Femur (tissue), 1 donor: Measurements from ENCODE around the gene TNFRSF9.

Experiments
- DNase-seq: peaks from one replicate; pipeline ENCODE4 v3.0.0-alpha.2; 2017

The TNFRSF9 gene

DNA sequence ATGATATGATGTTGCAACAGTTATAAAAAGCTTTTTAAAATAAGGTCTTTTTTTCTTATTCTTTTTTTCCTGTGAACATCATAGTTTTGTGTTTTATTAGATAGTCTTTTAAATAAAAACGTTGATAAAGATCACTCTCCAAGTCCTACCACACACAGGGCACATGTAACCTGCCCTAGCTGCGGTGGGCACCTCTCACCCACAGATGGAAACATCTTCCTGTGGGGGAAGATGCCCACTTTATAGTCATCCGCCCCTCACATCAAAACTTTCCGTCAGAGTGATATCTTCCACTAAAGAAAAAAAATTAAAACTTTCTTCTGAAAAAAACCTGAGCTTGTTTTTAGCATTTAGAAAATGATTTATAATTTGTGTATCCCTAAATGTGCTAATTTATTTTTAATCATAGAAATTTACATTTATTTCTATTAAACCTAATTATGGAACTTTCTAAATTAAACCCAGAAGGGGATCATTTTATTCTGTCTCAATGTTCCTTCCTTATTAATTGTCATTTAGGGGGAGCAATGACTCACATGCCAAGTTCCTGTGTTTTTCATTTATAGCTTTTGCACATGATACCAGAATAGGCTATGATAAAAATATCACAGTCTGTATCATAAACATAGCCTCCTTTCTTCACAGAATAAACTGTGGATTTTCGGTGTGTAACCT, 24.7 kb downstream of the TNFRSF9 start:
- no peak for DNase-seq

DNA sequence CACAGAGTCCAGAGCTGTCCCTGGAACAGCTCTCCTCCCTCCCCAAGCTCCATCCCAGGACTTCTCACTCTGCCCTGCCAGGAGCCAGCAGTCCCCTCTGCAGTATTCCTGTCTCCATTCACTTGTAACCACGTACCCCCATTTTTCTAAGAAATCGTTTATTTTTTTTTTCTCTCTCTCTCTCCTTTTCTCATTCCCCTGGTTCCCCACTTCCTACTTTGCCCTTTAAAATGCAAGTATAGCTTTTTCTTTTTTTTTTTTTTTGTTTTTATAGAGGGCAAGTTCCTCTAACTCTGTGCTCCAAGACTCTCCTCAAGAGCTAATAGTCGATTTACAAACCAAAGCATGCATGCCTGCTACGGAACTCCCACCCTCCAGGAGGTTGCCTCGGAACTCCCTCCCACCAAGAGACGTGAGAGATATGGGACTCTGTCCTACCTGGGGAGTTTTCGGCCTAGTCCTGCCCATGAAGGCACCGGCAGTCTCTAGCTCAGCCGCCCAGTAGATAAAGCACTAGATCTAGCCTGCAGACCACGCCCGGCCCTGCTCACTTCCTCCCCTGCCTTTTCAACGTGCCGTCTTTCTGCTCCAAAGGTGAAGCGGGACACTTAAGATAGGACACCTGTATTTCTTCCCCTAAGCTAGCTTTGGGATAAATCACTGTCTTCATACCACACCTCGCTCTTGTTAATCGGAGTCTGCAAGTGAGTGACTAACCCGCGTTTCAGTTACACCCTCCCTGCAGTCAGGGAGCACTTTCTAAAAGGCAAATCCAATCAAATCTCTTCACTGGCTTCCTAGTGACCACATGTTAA, 27.7 kb downstream of the TNFRSF9 start:
- DNase-seq = no peak

DNA sequence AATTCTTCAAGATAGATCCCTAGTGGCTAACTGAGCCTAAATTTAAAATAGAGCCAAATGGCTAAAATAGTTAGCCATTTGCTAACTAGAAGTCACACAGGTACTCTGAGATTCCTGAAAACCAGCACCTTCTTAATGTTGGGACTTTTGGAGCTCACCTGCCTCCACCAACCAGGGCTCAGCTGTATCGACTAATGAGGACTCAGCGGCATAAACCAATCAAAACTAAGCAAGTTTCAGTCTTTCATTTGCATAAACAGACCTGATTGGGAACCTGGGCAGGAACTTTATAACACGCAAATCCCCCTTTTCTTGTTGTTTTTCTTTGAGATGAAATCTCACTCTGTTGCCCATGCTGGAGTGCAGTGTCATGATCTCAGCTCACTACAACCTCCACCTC, 28.5 kb downstream of the TNFRSF9 start:
- DNase-seq = no peak

GRCh38 chr1:7905262-7905661, 35.4 kb downstream of the TNFRSF9 start:
- DNase-seq = no peak

- peak; percentile 55 for DNase-seq
These were observed 38.1 kb downstream of the TNFRSF9 start for GRCh38 chr1:7902478-7903085.

DNA sequence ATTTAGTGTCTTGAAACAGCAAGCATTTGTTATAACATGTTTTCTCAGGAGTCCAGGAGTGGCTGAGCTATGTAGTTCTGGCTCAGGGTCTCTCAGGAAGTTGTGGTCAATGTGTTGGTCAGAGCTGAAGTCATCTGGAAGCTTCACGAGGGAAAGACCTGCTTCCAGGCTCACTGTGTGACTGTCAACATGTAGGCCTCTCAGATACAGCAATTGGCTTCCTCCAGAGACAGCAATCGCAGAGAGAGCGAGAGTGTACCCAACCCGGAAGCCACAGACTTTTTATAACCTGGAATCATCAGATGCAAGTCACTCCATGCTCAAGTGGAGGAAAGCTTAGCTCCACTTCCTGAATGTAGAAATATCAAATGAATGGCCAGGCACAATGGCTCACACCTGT, 40.9 kb downstream of the TNFRSF9 start:
- DNase-seq = no peak

GRCh38 chr1:7898962-7899361, 41.7 kb downstream of the TNFRSF9 start:
- no peak for DNase-seq

GRCh38 chr1:7896994-7897393, 43.6 kb downstream of the TNFRSF9 start:
- no peak for DNase-seq

GRCh38 chr1:7893529-7894180, 47.0 kb downstream of the TNFRSF9 start:
- DNase-seq = no peak

GRCh38 chr1:7891804-7892203, 48.8 kb downstream of the TNFRSF9 start:
- DNase-seq = no peak

DNA sequence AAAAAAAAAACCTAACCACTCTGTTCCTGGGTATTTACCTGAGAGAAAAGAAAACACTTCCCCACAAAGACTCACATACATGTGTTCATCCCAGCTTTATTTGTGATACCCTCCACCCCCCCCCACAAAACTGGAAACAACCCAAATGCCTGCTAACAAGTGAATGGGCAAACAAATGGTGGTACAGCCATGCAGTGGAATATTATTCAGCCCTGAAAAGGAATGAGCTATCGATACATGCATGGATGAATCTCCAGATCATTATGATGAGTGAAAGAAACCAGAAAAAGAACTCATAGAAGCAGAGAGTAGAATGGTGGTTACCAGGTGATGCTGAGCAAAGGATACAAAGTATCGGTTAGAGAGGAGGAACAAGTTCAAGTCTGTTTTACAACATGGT, 49.8 kb downstream of the TNFRSF9 start:
- DNase-seq = no peak

DNA sequence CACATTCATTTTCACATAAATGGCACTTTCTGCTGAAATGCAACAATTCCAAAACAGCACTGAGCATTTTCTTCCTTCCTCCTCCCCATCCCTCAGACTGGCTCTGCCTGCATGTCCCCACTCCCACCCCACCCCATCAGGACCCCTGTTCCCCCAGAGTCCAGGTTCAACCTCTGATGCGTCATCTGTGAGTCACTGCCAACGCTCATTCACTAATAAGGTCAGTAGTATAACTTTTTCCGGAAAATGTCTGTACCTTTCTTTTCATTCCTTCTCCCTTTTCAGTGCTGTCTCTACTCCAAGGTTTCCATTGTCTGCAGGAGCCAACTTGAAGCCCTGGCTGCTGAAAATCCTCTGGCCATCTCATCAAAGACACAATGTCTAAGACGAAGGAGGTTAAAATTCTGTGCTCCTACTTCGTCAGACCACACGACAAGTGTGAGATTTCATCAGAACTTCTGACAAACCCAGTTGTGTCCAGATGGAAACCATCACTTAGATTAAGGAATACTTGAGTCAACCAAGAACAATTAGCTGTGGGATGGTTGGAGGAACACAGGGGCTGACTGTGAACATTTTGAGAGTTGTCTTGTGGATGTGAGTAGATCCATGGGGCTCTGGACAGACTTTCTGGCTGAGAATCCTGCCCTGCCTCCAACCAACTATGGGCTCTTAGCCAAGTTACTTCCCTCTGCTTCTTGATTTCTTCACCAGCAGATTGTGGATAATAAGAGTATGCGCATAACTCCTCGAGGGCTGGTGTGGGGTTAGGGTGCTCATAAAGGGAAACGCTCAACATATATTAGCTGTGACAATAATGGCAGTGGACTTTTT, 52.2 kb downstream of the TNFRSF9 start:
- DNase-seq = no peak

DNA sequence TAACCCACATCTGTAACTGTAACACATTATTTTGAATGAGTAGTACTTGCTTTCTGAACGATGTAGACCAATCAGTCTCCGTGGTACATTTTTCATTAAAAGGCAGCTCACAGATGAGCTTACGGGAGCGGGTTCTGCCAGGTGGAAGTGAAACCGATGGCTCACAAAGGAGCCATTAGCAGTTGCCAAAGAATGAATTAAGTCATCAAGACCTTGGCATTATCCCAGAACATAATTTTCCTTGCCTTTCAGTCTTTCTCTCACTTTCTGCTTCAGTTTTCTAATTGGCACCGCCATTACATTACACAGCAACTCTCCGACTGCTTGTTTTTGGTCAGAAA, 54.3 kb downstream of the TNFRSF9 start:
- no peak for DNase-seq

DNA sequence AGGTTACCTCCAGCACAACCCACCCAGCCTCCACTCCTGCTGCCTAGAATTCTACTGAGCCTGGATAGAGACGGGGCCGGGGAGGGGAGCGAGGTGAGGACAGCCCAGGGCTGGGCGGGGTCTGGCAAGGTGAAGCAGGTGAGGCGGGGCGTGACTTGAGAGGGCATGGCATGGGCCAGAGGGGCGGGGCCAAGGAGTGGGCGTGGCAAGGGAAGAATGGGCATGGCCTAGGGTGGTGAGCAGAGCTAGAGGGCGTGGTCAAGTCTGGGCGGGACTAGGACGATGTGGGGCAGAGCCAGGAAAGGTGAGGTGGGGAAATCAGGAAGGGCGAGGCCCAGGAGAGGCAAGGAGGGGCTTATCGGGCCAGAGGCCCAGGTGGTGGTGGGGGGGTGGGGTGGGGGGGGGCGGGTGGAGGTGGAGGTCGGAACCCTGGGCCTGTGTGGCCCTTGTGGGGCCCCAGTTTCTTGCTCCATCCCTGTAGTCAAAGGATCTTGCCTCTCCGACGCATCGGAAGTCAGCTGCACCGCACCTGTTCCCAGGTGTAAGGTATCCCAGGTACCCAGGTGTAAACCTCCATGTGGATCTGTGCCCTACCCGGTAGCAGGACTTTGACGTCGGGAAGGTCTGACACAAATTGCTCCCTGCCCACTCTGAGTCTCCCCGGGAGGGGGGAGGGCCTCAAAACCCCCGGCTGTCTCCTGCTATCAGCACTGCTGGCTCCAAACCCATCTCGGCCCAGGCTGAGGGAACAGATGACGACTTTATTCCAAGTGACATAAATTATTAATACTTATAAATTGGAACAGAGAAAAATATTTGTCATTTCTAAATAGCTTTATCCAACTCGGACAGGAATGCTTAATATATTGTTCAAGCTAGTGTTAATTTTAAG, 54.9 kb downstream of the TNFRSF9 start:
- no peak for DNase-seq

DNA sequence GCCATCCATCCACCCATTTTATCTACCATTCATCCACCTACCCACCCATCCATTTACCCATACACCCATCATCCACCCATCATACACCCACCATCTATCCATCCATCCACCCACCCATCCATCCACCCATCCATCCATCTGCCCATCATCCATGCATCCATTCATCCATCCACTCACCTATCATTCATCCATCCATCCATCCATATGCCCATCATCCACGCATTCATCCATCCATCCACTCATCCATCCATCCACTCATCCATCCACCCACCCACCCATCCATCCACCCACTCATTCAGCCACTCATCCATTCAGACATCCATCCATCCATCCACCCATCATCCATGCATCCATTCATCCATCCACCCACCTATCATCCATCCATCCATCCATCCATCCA, 55.9 kb downstream of the TNFRSF9 start:
- no peak for DNase-seq

- no peak for DNase-seq
These were observed 61.4 kb downstream of the TNFRSF9 start for GRCh38 chr1:7879228-7879627.

GRCh38 chr1:7878027-7878426, 62.6 kb downstream of the TNFRSF9 start:
- DNase-seq = no peak

DNA sequence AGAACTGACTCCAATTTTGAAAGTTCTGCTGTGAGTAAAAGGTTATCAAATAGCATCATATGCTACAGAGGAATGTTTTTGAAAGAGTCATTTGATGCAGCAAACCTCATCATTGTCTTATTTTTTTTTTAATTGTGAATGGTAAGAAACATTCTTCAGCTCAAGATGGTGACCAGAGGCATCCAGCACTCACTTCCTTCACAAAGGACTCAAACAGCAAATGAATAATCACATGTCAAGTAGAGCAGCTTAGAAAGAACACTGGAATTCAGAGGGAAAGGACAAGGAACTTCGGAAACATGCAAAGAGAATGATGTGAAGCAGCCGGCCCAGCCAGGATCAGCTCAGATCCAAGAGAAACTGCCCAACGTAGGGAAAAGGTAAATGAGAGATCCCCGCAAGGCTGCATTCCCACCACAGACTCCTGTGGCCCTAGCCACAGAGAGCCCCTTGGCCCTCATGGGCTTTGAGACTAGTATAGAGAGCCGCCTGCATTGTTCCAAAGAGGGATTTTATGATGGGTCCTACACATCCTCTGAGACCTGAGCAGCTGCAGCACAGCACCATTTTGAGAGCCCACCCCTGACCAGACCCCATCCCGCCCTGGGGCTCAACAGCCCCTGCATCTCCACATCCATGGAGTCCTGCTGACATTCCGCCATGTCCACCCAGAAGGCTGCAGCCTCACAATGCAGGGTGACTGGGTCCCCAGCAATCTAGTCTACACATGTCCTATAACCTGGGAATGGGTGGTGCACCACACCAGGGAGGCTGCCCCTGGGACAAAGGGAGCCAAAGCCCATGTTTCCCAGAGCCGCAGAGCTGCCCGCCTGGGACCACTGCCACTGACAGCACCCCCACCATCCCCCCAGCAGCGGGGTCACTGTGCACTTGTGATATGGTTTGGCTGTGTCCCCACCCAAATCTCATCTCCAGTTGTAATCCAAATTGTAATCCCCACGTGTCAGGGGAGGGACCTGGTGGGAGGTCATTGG, 66.5 kb downstream of the TNFRSF9 start:
- no peak for DNase-seq

DNA sequence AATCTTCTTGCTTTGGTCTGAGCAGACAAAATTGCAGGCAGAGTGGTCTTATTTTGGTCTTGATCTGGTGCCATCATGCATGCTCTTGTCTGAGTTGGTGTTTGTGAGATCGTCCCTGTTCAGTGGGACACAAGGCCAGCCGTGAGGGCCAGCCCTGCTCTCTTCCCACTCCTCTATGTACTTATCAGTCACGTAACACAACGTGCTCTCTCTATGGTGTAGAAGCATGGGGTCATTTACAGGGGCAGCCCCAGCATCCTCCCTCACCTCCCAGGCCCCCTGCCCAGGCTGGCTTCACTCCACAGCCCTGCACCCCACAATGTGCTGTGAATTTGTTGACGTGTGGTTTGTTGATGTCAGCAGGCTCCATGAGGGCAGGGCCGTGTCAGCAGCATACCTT, 69.5 kb downstream of the TNFRSF9 start:
- DNase-seq = no peak

DNA sequence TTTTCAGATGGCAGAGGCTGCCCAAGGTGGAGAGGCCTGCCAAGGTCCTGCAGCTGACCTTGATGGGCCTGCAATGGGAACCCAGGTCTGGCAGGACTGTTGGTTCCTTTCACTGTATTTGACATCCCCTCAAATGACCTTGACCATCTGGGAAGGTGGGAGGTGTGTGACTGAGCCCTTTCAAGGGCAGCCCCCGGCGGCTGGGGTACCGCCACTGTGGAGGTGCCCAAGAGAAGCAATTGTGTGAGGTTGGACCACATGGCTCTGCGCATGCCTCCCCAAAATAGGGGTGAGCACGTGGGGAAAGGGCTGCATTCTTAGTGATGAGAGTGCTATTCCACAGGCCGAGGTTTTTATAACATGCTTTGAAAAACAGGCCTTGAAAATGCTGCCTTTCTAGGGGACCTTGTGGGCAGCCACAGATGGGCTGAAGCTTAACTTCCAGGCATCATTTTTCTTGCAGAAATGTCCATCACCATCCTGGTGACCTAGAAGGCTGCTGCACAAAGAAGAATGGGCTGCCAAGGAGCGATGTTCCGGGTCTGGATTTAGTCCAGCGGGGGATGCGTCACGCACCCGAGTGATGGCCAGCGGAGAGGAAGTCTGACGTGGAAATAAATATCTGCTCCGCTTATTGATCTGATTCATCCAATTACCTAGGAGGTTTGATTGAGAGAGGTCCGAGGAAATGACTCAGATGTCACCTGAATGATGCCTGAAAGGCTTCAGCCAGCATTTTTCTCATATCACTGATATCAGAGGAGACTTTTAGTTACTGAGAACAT, 71.3 kb downstream of the TNFRSF9 start:
- DNase-seq = no peak
